ENCODE measurements around the gene HUNK.

Gene HUNK

GRCh38 chr21:31872072-31872451, 758 bp upstream of the HUNK start:
- no peak for DNase-seq (ENCODE audit: low read depth)
- no peak overlapping the region for H3K4me3 ChIP-seq (ENCODE audit: low read depth, low read length)
- TF ChIP-seq CTCF (IDR thresholded peaks at IDR 0.05; ENCODE audit: low read depth, low read length) (no peak), MYC (IDR thresholded peaks at IDR 0.05; ENCODE audit: low read depth, low read length) (no peak), POLR2A (IDR thresholded peaks at IDR 0.05; ENCODE audit: extremely low read depth, insufficient read length) (no peak)
- TF ChIP-seq, protein P1, sequence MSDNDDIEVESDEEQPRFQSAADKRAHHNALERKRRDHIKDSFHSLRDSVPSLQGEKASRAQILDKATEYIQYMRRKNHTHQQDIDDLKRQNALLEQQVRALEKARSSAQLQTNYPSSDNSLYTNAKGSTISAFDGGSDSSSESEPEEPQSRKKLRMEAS (IDR thresholded peaks at IDR 0.05; ENCODE audit: low read depth, low read length) = no peak

GRCh38 chr21:31873275-31873695, 465 bp downstream of the HUNK start:
- TF ChIP-seq, protein P1 (IDR thresholded peaks at IDR 0.05; ENCODE audit: low read depth, low read length) = no peak
- TF ChIP-seq MYC (IDR thresholded peaks at IDR 0.05; ENCODE audit: low read depth, low read length) = no peak
- TF ChIP-seq POLR2A (IDR thresholded peaks at IDR 0.05; ENCODE audit: extremely low read depth, insufficient read length) = no peak
- no peak for TF ChIP-seq CTCF (IDR thresholded peaks at IDR 0.05; ENCODE audit: low read depth, low read length)
- peak overlapping the region; percentile 56 for H3K4me3 ChIP-seq (ENCODE audit: low read depth, low read length)
- DNase-seq (ENCODE audit: low read depth) = peak; percentile 68

DNA sequence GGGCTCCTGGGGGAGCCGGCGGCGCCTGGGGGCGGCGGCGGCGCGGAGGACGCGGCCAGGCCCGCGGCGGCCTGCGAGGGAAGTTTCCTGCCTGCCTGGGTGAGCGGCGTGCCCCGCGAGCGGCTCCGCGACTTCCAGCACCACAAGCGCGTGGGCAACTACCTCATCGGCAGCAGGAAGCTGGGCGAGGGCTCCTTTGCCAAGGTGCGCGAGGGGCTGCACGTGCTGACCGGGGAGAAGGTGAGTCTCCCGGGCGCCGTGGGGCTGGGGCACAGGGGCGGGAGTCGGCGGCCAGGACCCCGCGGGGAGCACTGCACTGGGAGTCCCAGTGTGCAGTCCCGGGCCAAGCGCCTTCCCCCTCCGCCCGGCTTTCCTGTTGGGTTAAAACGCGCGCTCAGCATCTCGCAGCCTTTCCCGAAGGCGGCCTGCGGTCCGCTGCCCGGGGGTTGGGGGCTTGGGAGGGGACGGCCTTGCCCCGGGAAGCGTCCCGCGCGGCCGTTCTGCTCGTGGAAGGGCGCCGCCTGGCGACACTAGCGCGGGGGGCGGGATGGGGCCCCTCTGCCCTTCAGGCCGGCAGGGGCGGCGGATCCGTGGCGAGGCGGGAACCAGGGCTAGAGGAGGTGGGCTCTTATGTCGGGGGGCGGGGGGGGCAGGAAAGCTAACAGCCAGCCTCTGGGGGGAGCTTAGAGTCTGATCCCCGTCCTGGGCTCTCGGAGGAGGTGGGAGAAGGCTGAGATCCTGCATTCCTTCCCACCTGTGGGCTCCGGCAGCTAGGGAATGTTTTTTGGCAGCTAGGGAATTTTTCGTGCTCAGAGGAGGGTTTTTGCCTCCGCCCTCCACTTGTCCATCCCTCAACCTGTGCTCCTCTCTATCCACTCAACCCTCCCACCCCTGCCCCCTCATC, 1.1 kb downstream of the HUNK start:
- DNase-seq (ENCODE audit: low read depth) = peak; percentile 74
- peak overlapping the region; percentile 56 for H3K4me3 ChIP-seq (ENCODE audit: low read depth, low read length)
- peak; percentile 31; the same call in 1 of the 2 replicates for TF ChIP-seq MYC (IDR thresholded peaks at IDR 0.05; ENCODE audit: low read depth, low read length)
- peak; percentile 56 for TF ChIP-seq CTCF (IDR thresholded peaks at IDR 0.05; ENCODE audit: low read depth, low read length)
- TF ChIP-seq POLR2A (IDR thresholded peaks at IDR 0.05; ENCODE audit: extremely low read depth, insufficient read length) = no peak
- TF ChIP-seq, protein P1 (IDR thresholded peaks at IDR 0.05; ENCODE audit: low read depth, low read length) = 0 out of 2 replicates have a peak, but pooled peaks have one; percentile 19

GRCh38 chr21:31874812-31875212, 2.0 kb downstream of the HUNK start:
- DNase-seq (ENCODE audit: low read depth) = no peak
- H3K4me3 ChIP-seq (ENCODE audit: low read depth, low read length) = no peak overlapping the region
- TF ChIP-seq MYC (IDR thresholded peaks at IDR 0.05; ENCODE audit: low read depth, low read length) (no peak), POLR2A (IDR thresholded peaks at IDR 0.05; ENCODE audit: extremely low read depth, insufficient read length) (no peak), CTCF (IDR thresholded peaks at IDR 0.05; ENCODE audit: low read depth, low read length) (no peak)
- TF ChIP-seq, protein P1 (IDR thresholded peaks at IDR 0.05; ENCODE audit: low read depth, low read length) = no peak

DNA sequence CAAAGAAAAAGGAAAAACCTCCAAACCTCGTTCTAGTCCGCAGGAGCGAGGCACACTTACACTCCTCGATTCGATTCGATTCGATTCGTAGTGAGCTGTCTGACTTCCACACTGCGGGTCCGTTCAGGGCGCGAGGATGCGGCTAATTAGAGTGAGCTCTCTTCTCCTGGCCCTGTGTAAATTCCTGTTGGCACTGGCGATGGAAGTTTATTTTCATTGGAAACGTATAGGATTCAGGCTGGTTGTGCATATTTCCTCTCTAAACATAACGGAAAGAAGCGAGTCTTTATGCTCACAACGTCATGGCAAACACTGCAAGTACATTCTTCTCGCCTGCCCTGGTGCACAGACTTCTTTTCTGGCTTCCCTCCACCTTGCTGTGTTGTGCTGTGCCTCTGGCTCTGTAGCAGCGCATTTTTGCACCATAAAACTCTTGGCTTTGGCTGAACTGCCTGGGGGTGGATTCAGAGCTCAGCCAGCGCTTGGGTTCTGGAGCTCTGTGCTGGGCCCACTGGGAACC, 2.7 kb downstream of the HUNK start:
- TF ChIP-seq MYC (IDR thresholded peaks at IDR 0.05; ENCODE audit: low read depth, low read length) = no peak
- no peak for TF ChIP-seq CTCF (IDR thresholded peaks at IDR 0.05; ENCODE audit: low read depth, low read length)
- TF ChIP-seq, protein P1 (IDR thresholded peaks at IDR 0.05; ENCODE audit: low read depth, low read length) = no peak
- TF ChIP-seq POLR2A (IDR thresholded peaks at IDR 0.05; ENCODE audit: extremely low read depth, insufficient read length) = no peak
- DNase-seq (ENCODE audit: low read depth) = no peak
- H3K4me3 ChIP-seq (ENCODE audit: low read depth, low read length) = no peak overlapping the region
